Parathyroid adenoma (tissue), 2 donors: ENCODE data around the gene RBM33.
A peak's percentile ranks its signal among the peaks of the same experiment; 100 is the strongest.

Experiments
- H2AFZ ChIP-seq: fragments of 300-600 bp; sonication (generic); one replicate; pipeline ENCODE4 v1.7.0; 2017; ENCODE audit warnings: antibody characterized with exemption, mild to moderate bottlenecking
- H3K27ac ChIP-seq: fragments of 300-600 bp; sonication (generic); one replicate; pipeline ENCODE4 v1.7.0; 2017
- H3K27me3 ChIP-seq: fragments of 300-600 bp; sonication (generic); one replicate; pipeline ENCODE4 v1.7.0; 2017; ENCODE audit warnings: low read length; ENCODE audit not compliant: control insufficient read depth, insufficient read depth
- H3K36me3 ChIP-seq: fragments of 300-600 bp; sonication (generic); one replicate; pipeline ENCODE4 v1.7.0; 2017; ENCODE audit warnings: low read length; ENCODE audit not compliant: control insufficient read depth, insufficient read depth
- H3K4me1 ChIP-seq: fragments of 300-600 bp; sonication (generic); one replicate; pipeline ENCODE4 v1.7.0; 2017; ENCODE audit warnings: control low read depth
- H3K4me2 ChIP-seq: fragments of 300-600 bp; sonication (generic); one replicate; pipeline ENCODE4 v1.7.0; 2017; ENCODE audit warnings: low read length
- H3K4me3 ChIP-seq: fragments of 300-600 bp; sonication (generic); one replicate; pipeline ENCODE4 v1.7.0; 2017; ENCODE audit warnings: low read depth, low read length
- H3K79me2 ChIP-seq: fragments of 300-600 bp; sonication (generic); one replicate; pipeline ENCODE4 v1.7.0; 2017; ENCODE audit warnings: control low read depth
- H3K9ac ChIP-seq: fragments of 300-600 bp; sonication (generic); one replicate; pipeline ENCODE4 v1.7.0; 2017; ENCODE audit warnings: mild to moderate bottlenecking
- H3K9me3 ChIP-seq: fragments of 300-600 bp; sonication (generic); one replicate; pipeline ENCODE4 v1.7.0; 2017; ENCODE audit warnings: low read length; ENCODE audit not compliant: control insufficient read depth
- CTCF ChIP-seq: fragments of 300-600 bp; sonication (generic); IDR thresholded peaks from one replicate; pipeline ENCODE4 v1.7.0; 2017; ENCODE audit warnings: antibody characterized with exemption, mild to moderate bottlenecking
- donor health status: primary hyperparathyroidism.

RBM33 gene

GRCh38 chr7:155637155-155637554 lies 7.3 kb upstream of the RBM33 start:
- no peak overlapping the region for H3K9ac ChIP-seq
- no peaks in the 10 kb centered on the region for H3K79me2 ChIP-seq
- H3K27me3 ChIP-seq, result no peaks in the 10 kb centered on the region
- no peaks in the 10 kb centered on the region for H3K4me1 ChIP-seq
- H3K36me3 ChIP-seq, result no peaks in the 10 kb centered on the region
- no peak overlapping the region for H3K4me2 ChIP-seq
- H2AFZ ChIP-seq, result no peak overlapping the region
- H3K9me3 ChIP-seq, result no peaks in the 10 kb centered on the region
- H3K4me3 ChIP-seq, result no peak overlapping the region
- H3K27ac ChIP-seq, result no peak overlapping the region
- TF ChIP-seq CTCF, result no peak

- Histone ChIP-seq H3K27me3 (no peaks in the 10 kb centered on the region), H3K36me3 (no peaks in the 10 kb centered on the region), H3K4me3 (no peak overlapping the region), H2AFZ (no peak overlapping the region), H3K4me1 (peaks cover 1% of the 10 kb centered on the region), H3K79me2 (no peaks in the 10 kb centered on the region), H3K27ac (no peak overlapping the region), H3K4me2 (no peak overlapping the region), H3K9ac (no peak overlapping the region), H3K9me3 (no peaks in the 10 kb centered on the region)
- no peak for TF ChIP-seq CTCF
Measured at GRCh38 chr7:155638366-155638765, 6.1 kb upstream of the RBM33 start.

- Histone ChIP-seq H3K9me3 (no peaks in the 10 kb centered on the region), H3K79me2 (peaks cover 2% of the 10 kb centered on the region), H3K4me1 (peaks cover 3% of the 10 kb centered on the region), H3K36me3 (no peaks in the 10 kb centered on the region), H3K9ac (no peak overlapping the region), H3K27ac (no peak overlapping the region), H3K27me3 (no peaks in the 10 kb centered on the region), H3K4me2 (no peak overlapping the region), H2AFZ (no peak overlapping the region), H3K4me3 (no peak overlapping the region)
- no peak for TF ChIP-seq CTCF
Measured at GRCh38 chr7:155639958-155640520, 4.4 kb upstream of the RBM33 start.

GRCh38 chr7:155640629-155641028 lies 3.8 kb upstream of the RBM33 start:
- Histone ChIP-seq H3K9ac (no peak overlapping the region), H3K4me3 (no peak overlapping the region), H3K36me3 (no peaks in the 10 kb centered on the region), H3K27me3 (no peaks in the 10 kb centered on the region), H2AFZ (no peak overlapping the region), H3K79me2 (peaks cover 7% of the 10 kb centered on the region), H3K9me3 (no peaks in the 10 kb centered on the region), H3K4me2 (no peak overlapping the region), H3K4me1 (peaks cover 3% of the 10 kb centered on the region), H3K27ac (no peak overlapping the region)
- no peak for TF ChIP-seq CTCF

- H3K27me3 ChIP-seq, result no peaks in the 10 kb centered on the region
- no peaks in the 10 kb centered on the region for H3K9me3 ChIP-seq
- H3K4me3 ChIP-seq, result peak overlapping the region; percentile 83
- H2AFZ ChIP-seq, result peak overlapping the region; percentile 96
- peaks cover 36% of the 10 kb centered on the region for H3K79me2 ChIP-seq
- no peak for TF ChIP-seq CTCF
- H3K4me1 ChIP-seq, result peaks cover 3% of the 10 kb centered on the region
- peak overlapping the region; percentile 89 for H3K4me2 ChIP-seq
- peak overlapping the region; percentile 95 for H3K27ac ChIP-seq
- H3K36me3 ChIP-seq, result no peaks in the 10 kb centered on the region
- H3K9ac ChIP-seq, result peak overlapping the region; percentile 8
Measured at GRCh38 chr7:155643804-155644177, 670 bp upstream of the RBM33 start.
